K562 (cell line): Measurements from ENCODE around the gene ARID3A. TPM values are rescaled to one million over a fixed set of nuclear protein-coding genes. Genes with fewer than 3 reads are reported as not detected.

Source experiments
- CBX3 ChIP-seq, 2 experiments: IDR thresholded peaks; 1 replicate in 1 of 2; 2 replicates in 1 of 2; pipeline ENCODE4 v1.6.1; 2012; ENCODE audit warnings: inconsistent platforms in 2 of 2, low read length in 2 of 2, borderline replicate concordance in 1 of 2, control low read depth in 1 of 2
- EGR1 ChIP-seq: fragments of 450-650 bp; conservative IDR thresholded peaks from 2 replicates; pipeline ENCODE4 v1.6.1; 2017; ENCODE audit warnings: mild to moderate bottlenecking
- FOXA3 ChIP-seq, 2 experiments: fragments of 450-650 bp in 1 of 2; sonication (generic) in 1 of 2; formaldehyde crosslinking; IDR thresholded peaks in 1 of 2; conservative IDR thresholded peaks in 1 of 2; 2 replicates each; pipeline versions ENCODE4 v1.4.0 to v1.8.0; 2020 to 2022; ENCODE audit warnings: mild to moderate bottlenecking in 2 of 2, missing genetic modification reagents in 1 of 2
- HIVEP1 ChIP-seq: fragments of 250-450 bp; sonication (Bioruptor Pico); IDR thresholded peaks from 2 replicates; pipeline ENCODE4 v1.4.0; 2020; ENCODE audit warnings: mild to moderate bottlenecking
- ILF3 ChIP-seq: fragments of 450-650 bp; IDR thresholded peaks from 2 replicates; pipeline ENCODE4 v1.6.1; 2018; ENCODE audit warnings: antibody characterized with exemption, mild to moderate bottlenecking, moderate library complexity, borderline replicate concordance
- KLF13 ChIP-seq: fragments of 450-650 bp; IDR thresholded peaks from 2 replicates; pipeline ENCODE4 v1.6.1; 2016; ENCODE audit warnings: missing genetic modification characterization, low read depth, mild to moderate bottlenecking, missing compliant biosample characterization, moderate library complexity, borderline replicate concordance
- KLF16 ChIP-seq: IDR thresholded peaks from 2 replicates; pipeline ENCODE4 v1.6.1; 2016; ENCODE audit warnings: antibody characterized with exemption
- NFIX ChIP-seq: fragments of 250-450 bp; sonication (Bioruptor Pico); IDR thresholded peaks from 2 replicates; pipeline ENCODE4 v1.4.0; 2020; ENCODE audit warnings: low read depth, mild to moderate bottlenecking, moderate library complexity
- POLR2AphosphoS5 ChIP-seq: IDR thresholded peaks from 2 replicates; pipeline ENCODE4 v1.6.1; 2011; ENCODE audit warnings: mild to moderate bottlenecking, low read depth, low read length, moderate library complexity; ENCODE audit not compliant: control insufficient read depth, insufficient read depth
- PTBP1 ChIP-seq: fragments of 200-400 bp; formaldehyde crosslinking; IDR thresholded peaks from 2 replicates; pipeline ENCODE4 v1.6.1; 2017; ENCODE audit warnings: low read depth, low read length
- PYGO2 ChIP-seq: fragments of 450-650 bp; IDR thresholded peaks from 2 replicates; pipeline ENCODE4 v1.6.1; 2016; ENCODE audit warnings: mild to moderate bottlenecking, missing genetic modification characterization, moderate library complexity, missing compliant biosample characterization
- RBM22 ChIP-seq: fragments of 200-400 bp; formaldehyde crosslinking; IDR thresholded peaks from 2 replicates; pipeline ENCODE4 v1.6.1; 2018; ENCODE audit warnings: low read length, low read depth; ENCODE audit not compliant: poor library complexity, severe bottlenecking
- RHOXF2B ChIP-seq: fragments of 250-450 bp; sonication (Bioruptor Pico); conservative IDR thresholded peaks from 2 replicates; pipeline ENCODE4 v1.5.1; 2021
- SETDB1 ChIP-seq: IDR thresholded peaks from one replicate; pipeline ENCODE4 v1.6.1; 2012; ENCODE audit warnings: low read length, control low read depth, inconsistent platforms
- SLC30A9 ChIP-seq: fragments of 250-450 bp; sonication (Bioruptor Pico); IDR thresholded peaks from 2 replicates; pipeline ENCODE4 v1.8.0; 2022; ENCODE audit warnings: mild to moderate bottlenecking, moderate library complexity
- TCF7 ChIP-seq: sonication (generic); IDR thresholded peaks from 2 replicates; pipeline ENCODE4 v1.6.1; 2016; ENCODE audit warnings: antibody characterized with exemption, borderline replicate concordance
- ZC3H4 ChIP-seq: sonication (generic); formaldehyde crosslinking; IDR thresholded peaks from 2 replicates; pipeline ENCODE4 v1.9.0; 2021; ENCODE audit warnings: missing genetic modification reagents, borderline replicate concordance
- ZNF146 ChIP-seq: IDR thresholded peaks from one replicate; pipeline ENCODE4 v1.6.1; 2018; ENCODE audit warnings: missing compliant biosample characterization; ENCODE audit not compliant: unreplicated experiment
- ZNF175 ChIP-seq: fragments of 200-800 bp; sonication (Bioruptor generic); IDR thresholded peaks from 2 replicates; pipeline ENCODE4 v1.6.1; 2016; ENCODE audit warnings: low read depth, mild to moderate bottlenecking, missing genetic modification characterization, missing compliant biosample characterization
- ZNF696 ChIP-seq: fragments of 250-450 bp; sonication (Bioruptor Pico); conservative IDR thresholded peaks from 2 replicates; pipeline ENCODE4 v1.4.0; 2020; ENCODE audit warnings: mild to moderate bottlenecking, moderate library complexity
- polyA plus RNA-seq, 8 experiments: library from polyadenylated mRNA; depleted of rRNA in 4 of 8; stranded (reverse) in 5 of 8; unstranded in 3 of 8; fragments of >200 nt; fragmentation: Nextera tagmentation in 2 of 8; fragmentation: Illumina TruSeq in 1 of 8; extraction: Ambion mirVana in 2 of 8; extraction: Trizol in 1 of 8; gene quantifications; 2 replicates each; pipeline versions ENCODE4 v1.2.1 to v1.2.3, GENCODE V29; 2011 to 2014; ENCODE audit warnings: inconsistent platforms in 1 of 8, missing spikeins in 1 of 8
- total RNA-seq, 7 experiments: library from RNA; depleted of rRNA in 6 of 7; stranded (reverse); fragments of >200 nt in 6 of 7; fragmentation: Illumina TruSeq in 2 of 7; extraction: Trizol in 2 of 7; gene quantifications; 2 replicates each; pipeline versions ENCODE4 v1.2.1 to v1.2.3, GENCODE V29; 2011 to 2021; ENCODE audit warnings: low replicate concordance in 1 of 7
- TF ChIP-seq, protein P1 (sequence below): fragments of 450-650 bp; IDR thresholded peaks from 2 replicates; pipeline ENCODE4 v1.6.1; 2016; ENCODE audit warnings: borderline replicate concordance
- TF ChIP-seq, protein P2 (sequence below): fragments of 450-650 bp; IDR thresholded peaks from 2 replicates; pipeline ENCODE4 v1.6.1; 2018; ENCODE audit not compliant: partially characterized antibody

The ARID3A gene
- total and polyA plus RNA-seq, 9 of the 15 experiments (the other 6 are each of a cell fraction or from before 2014, with no cell fraction given), result 1.4 to 118 (median 31.2) TPM

DNA sequence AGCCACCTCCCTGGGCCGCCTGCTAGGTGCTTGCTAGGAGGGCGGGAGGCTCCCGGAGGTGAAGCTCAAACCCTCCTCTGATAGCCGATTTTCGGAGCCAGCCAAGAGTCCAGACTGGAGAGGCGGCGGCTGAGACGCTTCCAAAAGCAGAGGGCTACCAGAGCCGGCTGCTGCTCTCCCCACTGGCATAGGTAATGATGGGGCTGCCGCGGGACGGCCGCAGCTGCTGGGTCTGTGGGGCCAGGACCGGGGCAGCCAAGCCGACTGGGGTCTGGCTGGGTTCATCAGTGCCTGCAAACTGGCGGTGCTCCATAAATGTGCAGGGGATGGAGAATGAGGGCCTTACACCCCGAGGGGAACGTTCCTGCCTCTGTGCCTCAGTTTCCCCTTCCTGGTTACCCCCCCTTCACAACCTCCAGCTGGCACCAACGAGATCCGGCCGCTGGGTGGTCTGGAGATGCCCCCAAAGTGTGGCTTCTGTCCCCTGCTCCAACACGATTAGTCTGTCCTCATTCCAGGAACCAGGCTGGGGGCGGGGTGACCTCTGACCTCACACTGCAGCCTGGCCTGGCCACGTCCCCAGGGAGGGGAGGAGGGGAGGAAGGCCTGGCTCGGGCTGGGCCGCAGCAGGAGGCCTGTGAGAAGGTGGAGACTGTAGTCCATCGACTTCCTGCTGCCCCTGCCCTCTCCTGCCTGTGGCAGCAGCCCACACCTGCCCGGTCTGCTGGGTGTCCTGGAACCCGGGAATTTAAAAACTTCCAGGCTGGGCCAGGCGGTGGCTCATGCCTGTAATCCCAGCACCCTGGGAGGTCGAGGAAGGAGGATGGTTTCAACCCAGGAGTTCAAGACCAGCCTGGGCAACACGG, 54.5 kb downstream of the ARID3A start (continued):
- no peak for TF ChIP-seq RBM22
- peak; percentile 93 for TF ChIP-seq EGR1
- TF ChIP-seq SETDB1, result no peak
- TF ChIP-seq ILF3, result no peak
- TF ChIP-seq CBX3 (IDR thresholded peaks at IDR 0.05; ENCODE audit: borderline replicate concordance in 1 of 2, low read length in 2 of 2), result 0 out of 3 replicates have a peak, but pooled peaks of 1 of the 2 experiments have one; percentile 15
- TF ChIP-seq RHOXF2B (CRISPR knock-in tag), result no peak
- no peak for TF ChIP-seq ZC3H4 (CRISPR knock-in tag)
- TF ChIP-seq NFIX, result no peak
- TF ChIP-seq TCF7, result no peak
- TF ChIP-seq, protein P1, sequence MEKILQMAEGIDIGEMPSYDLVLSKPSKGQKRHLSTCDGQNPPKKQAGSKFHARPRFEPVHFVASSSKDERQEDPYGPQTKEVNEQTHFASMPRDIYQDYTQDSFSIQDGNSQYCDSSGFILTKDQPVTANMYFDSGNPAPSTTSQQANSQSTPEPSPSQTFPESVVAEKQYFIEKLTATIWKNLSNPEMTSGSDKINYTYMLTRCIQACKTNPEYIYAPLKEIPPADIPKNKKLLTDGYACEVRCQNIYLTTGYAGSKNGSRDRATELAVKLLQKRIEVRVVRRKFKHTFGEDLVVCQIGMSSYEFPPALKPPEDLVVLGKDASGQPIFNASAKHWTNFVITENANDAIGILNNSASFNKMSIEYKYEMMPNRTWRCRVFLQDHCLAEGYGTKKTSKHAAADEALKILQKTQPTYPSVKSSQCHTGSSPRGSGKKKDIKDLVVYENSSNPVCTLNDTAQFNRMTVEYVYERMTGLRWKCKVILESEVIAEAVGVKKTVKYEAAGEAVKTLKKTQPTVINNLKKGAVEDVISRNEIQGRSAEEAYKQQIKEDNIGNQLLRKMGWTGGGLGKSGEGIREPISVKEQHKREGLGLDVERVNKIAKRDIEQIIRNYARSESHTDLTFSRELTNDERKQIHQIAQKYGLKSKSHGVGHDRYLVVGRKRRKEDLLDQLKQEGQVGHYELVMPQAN, result peak; percentile 50; the same call in 1 of the 2 replicates
- TF ChIP-seq KLF16, result no peak
- TF ChIP-seq ZNF175 (CRISPR knock-in tag), result peak; percentile 70; the same call in 1 of the 2 replicates
- TF ChIP-seq ZNF696 (CRISPR knock-in tag), result no peak
- 0 out of 2 replicates have a peak, but pooled peaks have one; percentile 26 for TF ChIP-seq PYGO2 (tag)
- peak in 1 of 2 experiments; percentile 51; a peak in 1 of 4 replicates for TF ChIP-seq FOXA3 (CRISPR knock-in tag; conservative IDR thresholded peaks at IDR 0.05 in 1 of 2, IDR thresholded peaks at IDR 0.05 in 1 of 2)
- TF ChIP-seq ZNF146 (CRISPR knock-in tag), result no peak
- TF ChIP-seq KLF13 (tag), result peak; percentile 66; the same call in 1 of the 2 replicates
- TF ChIP-seq, protein P2, sequence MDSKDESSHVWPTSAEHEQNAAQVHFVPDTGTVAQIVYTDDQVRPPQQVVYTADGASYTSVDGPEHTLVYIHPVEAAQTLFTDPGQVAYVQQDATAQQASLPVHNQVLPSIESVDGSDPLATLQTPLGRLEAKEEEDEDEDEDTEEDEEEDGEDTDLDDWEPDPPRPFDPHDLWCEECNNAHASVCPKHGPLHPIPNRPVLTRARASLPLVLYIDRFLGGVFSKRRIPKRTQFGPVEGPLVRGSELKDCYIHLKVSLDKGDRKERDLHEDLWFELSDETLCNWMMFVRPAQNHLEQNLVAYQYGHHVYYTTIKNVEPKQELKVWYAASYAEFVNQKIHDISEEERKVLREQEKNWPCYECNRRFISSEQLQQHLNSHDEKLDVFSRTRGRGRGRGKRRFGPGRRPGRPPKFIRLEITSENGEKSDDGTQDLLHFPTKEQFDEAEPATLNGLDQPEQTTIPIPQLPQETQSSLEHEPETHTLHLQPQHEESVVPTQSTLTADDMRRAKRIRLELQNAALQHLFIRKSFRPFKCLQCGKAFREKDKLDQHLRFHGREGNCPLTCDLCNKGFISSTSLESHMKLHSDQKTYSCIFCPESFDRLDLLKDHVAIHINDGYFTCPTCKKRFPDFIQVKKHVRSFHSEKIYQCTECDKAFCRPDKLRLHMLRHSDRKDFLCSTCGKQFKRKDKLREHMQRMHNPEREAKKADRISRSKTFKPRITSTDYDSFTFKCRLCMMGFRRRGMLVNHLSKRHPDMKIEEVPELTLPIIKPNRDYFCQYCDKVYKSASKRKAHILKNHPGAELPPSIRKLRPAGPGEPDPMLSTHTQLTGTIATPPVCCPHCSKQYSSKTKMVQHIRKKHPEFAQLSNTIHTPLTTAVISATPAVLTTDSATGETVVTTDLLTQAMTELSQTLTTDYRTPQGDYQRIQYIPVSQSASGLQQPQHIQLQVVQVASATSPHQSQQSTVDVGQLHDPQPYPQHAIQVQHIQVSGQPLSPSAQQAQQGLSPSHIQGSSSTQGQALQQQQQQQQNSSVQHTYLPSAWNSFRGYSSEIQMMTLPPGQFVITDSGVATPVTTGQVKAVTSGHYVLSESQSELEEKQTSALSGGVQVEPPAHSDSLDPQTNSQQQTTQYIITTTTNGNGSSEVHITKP, result peak; percentile 92
- no peak for TF ChIP-seq PTBP1
- TF ChIP-seq POLR2AphosphoS5, result peak; percentile 51; the same call in 1 of the 2 replicates
- TF ChIP-seq SLC30A9, result no peak
- no peak for TF ChIP-seq HIVEP1 (CRISPR knock-in tag)
